ENCODE data around the gene TMEM222.
"Not testable (repeated sequence)": the region's sequence is repeated elsewhere in the genome, so short reads cannot be mapped to it uniquely, and the experiment has no call there.

Gene TMEM222

GRCh38 chr1:27321813-27322568 is at the start of gene TMEM222:
TSS of gene TMEM222 (plus strand) at chr1:27322163. CDS start at chr1:27322198, 35 bp downstream.
- peak; percentile 98 for DNase-seq (ENCODE audit: low spot score)

GRCh38 chr1:27274204-27274603 is 47.8 kb upstream of the TMEM222 start:
- DNase-seq (ENCODE audit: low spot score) = no peak

- DNase-seq (ENCODE audit: low spot score) = no peak
These were observed 46.3 kb upstream of the TMEM222 start for GRCh38 chr1:27275696-27276095.

- DNase-seq (ENCODE audit: low spot score) = peak; percentile 81
These were observed 37.3 kb upstream of the TMEM222 start for GRCh38 chr1:27284425-27285273.

GRCh38 chr1:27285274-27285660 is 36.7 kb upstream of the TMEM222 start:
- no peak for DNase-seq (ENCODE audit: low spot score)

- not testable (repeated sequence) for DNase-seq (ENCODE audit: low spot score)
These were observed 36.1 kb upstream of the TMEM222 start for GRCh38 chr1:27285821-27286220.

- DNase-seq (ENCODE audit: low spot score) = not testable (repeated sequence)
These were observed 32.8 kb upstream of the TMEM222 start for GRCh38 chr1:27289125-27289524.

GRCh38 chr1:27290581-27290980 is 31.4 kb upstream of the TMEM222 start:
- DNase-seq (ENCODE audit: low spot score) = no peak

GRCh38 chr1:27292106-27292505 is 29.9 kb upstream of the TMEM222 start:
- no peak for DNase-seq (ENCODE audit: low spot score)

GRCh38 chr1:27293915-27294314 is 28.0 kb upstream of the TMEM222 start:
- no peak for DNase-seq (ENCODE audit: low spot score)

GRCh38 chr1:27296773-27297291 is 25.1 kb upstream of the TMEM222 start:
- DNase-seq (ENCODE audit: low spot score) = peak; percentile 85

- DNase-seq (ENCODE audit: low spot score) = no peak
These were observed 24.1 kb upstream of the TMEM222 start for GRCh38 chr1:27297903-27298302.

GRCh38 chr1:27298632-27299384 is 23.2 kb upstream of the TMEM222 start:
- no peak for DNase-seq (ENCODE audit: low spot score)

- peak; percentile 82 for DNase-seq (ENCODE audit: low spot score)
These were observed 22.3 kb upstream of the TMEM222 start for GRCh38 chr1:27299385-27300271.

GRCh38 chr1:27300341-27301051 is 21.5 kb upstream of the TMEM222 start:
- DNase-seq (ENCODE audit: low spot score) = peak; percentile 85

- no peak for DNase-seq (ENCODE audit: low spot score)
These were observed 20.9 kb upstream of the TMEM222 start for GRCh38 chr1:27301052-27301422.

- DNase-seq (ENCODE audit: low spot score) = no peak
These were observed 20.3 kb upstream of the TMEM222 start for GRCh38 chr1:27301582-27302199.

GRCh38 chr1:27302612-27303011 is 19.4 kb upstream of the TMEM222 start:
- DNase-seq (ENCODE audit: low spot score) = no peak

GRCh38 chr1:27303509-27303908 is 18.5 kb upstream of the TMEM222 start:
- no peak for DNase-seq (ENCODE audit: low spot score)

- no peak for DNase-seq (ENCODE audit: low spot score)
These were observed 15.9 kb upstream of the TMEM222 start for GRCh38 chr1:27306071-27306470.

Data from ecto neural progenitor cell (in vitro differentiated cells).